Tongue (tissue), 2 donors: ENCODE results near the gene TMEM91. TPM values are rescaled to one million over a fixed set of nuclear protein-coding genes. Genes with fewer than 3 reads are reported as not detected.
A peak's percentile ranks its signal among the peaks of the same experiment; 100 is the strongest.
"Not testable (repeated sequence)": the region's sequence is repeated elsewhere in the genome, so short reads cannot be mapped to it uniquely, and the experiment has no call there.

Experiments
- DNase-seq: peaks from one replicate; pipeline ENCODE4 v3.0.0-alpha.2; 2015
- total RNA-seq: library from RNA; depleted of rRNA; stranded (reverse); fragments of >200 nt; gene quantifications from one replicate; pipeline ENCODE4 v1.2.3, GENCODE V29; 2014

The TMEM91 gene
- total RNA-seq, 1 donor from 2014 or later = 11.8 TPM

GRCh38 chr19:41377977-41378709 lies 1.8 kb downstream of the TMEM91 start:
- DNase-seq = peak; percentile 80

- DNase-seq = not testable (repeated sequence)
Observed at GRCh38 chr19:41381536-41381935, 5.2 kb downstream of the TMEM91 start.

GRCh38 chr19:41384351-41384750 lies 8.0 kb downstream of the TMEM91 start:
- no peak for DNase-seq

GRCh38 chr19:41386442-41386841 lies 10.1 kb downstream of the TMEM91 start:
- no peak for DNase-seq

GRCh38 chr19:41391618-41392017 lies 15.3 kb downstream of the TMEM91 start:
- DNase-seq = no peak

- DNase-seq = peak; percentile 38
Observed at GRCh38 chr19:41392775-41393174, 16.4 kb downstream of the TMEM91 start.

GRCh38 chr19:41395355-41395754 lies 19.0 kb downstream of the TMEM91 start:
- no peak for DNase-seq

- DNase-seq = peak; percentile 100
Observed at GRCh38 chr19:41397086-41398049, 21.0 kb downstream of the TMEM91 start, which contains the start of the genes BCKDHA and EXOSC5. Gene BCKDHA, plus strand, starts transcription at chr19:41397818. Its CDS starts 10 bp downstream, at chr19:41397828. Gene EXOSC5, minus strand, starts transcription at chr19:41397359. Its CDS starts 31 bp downstream, at chr19:41397328.

GRCh38 chr19:41398050-41398418 lies 21.7 kb downstream of the TMEM91 start:
- DNase-seq = no peak

- no peak for DNase-seq
Observed at GRCh38 chr19:41398598-41398997, 22.3 kb downstream of the TMEM91 start.

- DNase-seq = no peak
Observed at GRCh38 chr19:41399091-41399490, 22.8 kb downstream of the TMEM91 start.

- DNase-seq = no peak
Observed at GRCh38 chr19:41399525-41399924, 23.2 kb downstream of the TMEM91 start.

- DNase-seq = no peak
Observed at GRCh38 chr19:41401483-41401882, 25.1 kb downstream of the TMEM91 start.

- no peak for DNase-seq
Observed at GRCh38 chr19:41402010-41402409, 25.7 kb downstream of the TMEM91 start.

- DNase-seq = no peak
Observed at GRCh38 chr19:41403181-41403970, 27.0 kb downstream of the TMEM91 start.

GRCh38 chr19:41405776-41406175 lies 29.4 kb downstream of the TMEM91 start:
- DNase-seq = no peak

GRCh38 chr19:41407271-41407670 lies 30.9 kb downstream of the TMEM91 start:
- DNase-seq = no peak

- no peak for DNase-seq
Observed at GRCh38 chr19:41408256-41408655, 31.9 kb downstream of the TMEM91 start.

- DNase-seq = not testable (repeated sequence)
Observed at GRCh38 chr19:41408846-41409245, 32.5 kb downstream of the TMEM91 start.

- no peak for DNase-seq
Observed at GRCh38 chr19:41409288-41409687, 33.0 kb downstream of the TMEM91 start.

- no peak for DNase-seq
Observed at GRCh38 chr19:41410336-41411054, 34.2 kb downstream of the TMEM91 start.
